Measurements from ENCODE around the gene ANGEL2. TPM values are rescaled to one million over a fixed set of nuclear protein-coding genes. Genes with fewer than 3 reads are reported as not detected.
A peak's percentile ranks its signal among the peaks of the same experiment; 100 is the strongest.
"Not testable (repeated sequence)": the region's sequence is repeated elsewhere in the genome, so short reads cannot be mapped to it uniquely, and the experiment has no call there.

ANGEL2 gene
- total RNA-seq, 1 experiment from 2014 or later, result 57.4 TPM

- no peak overlapping the region for H3K4me3 ChIP-seq (ENCODE audit: insufficient read depth, low read depth, low read length)
- H3K27me3 ChIP-seq (ENCODE audit: control insufficient read depth, insufficient read depth, low read length), result no peaks in the 10 kb centered on the region
- peaks cover 83% of the 10 kb centered on the region for H3K36me3 ChIP-seq (replicated peaks; ENCODE audit: control insufficient read depth, insufficient read depth, low read length)
- no peak for DNase-seq
Observed at GRCh38 chr1:212973899-212974298, 41.8 kb downstream of the ANGEL2 start.

- Histone ChIP-seq H3K27me3 (ENCODE audit: control insufficient read depth, insufficient read depth, low read length) (no peaks in the 10 kb centered on the region), H3K36me3 (replicated peaks; ENCODE audit: control insufficient read depth, insufficient read depth, low read length) (peaks cover 82% of the 10 kb centered on the region), H3K4me3 (ENCODE audit: insufficient read depth, low read depth, low read length) (no peak overlapping the region)
- no peak for DNase-seq
Observed at GRCh38 chr1:212973426-212973825, 42.2 kb downstream of the ANGEL2 start.

GRCh38 chr1:212971312-212971711 is 44.4 kb downstream of the ANGEL2 start:
- Histone ChIP-seq H3K4me3 (ENCODE audit: insufficient read depth, low read depth, low read length) (no peak overlapping the region), H3K27me3 (ENCODE audit: control insufficient read depth, insufficient read depth, low read length) (no peaks in the 10 kb centered on the region), H3K36me3 (replicated peaks; ENCODE audit: control insufficient read depth, insufficient read depth, low read length) (peaks cover 81% of the 10 kb centered on the region)
- no peak for DNase-seq

- no peak for DNase-seq
- no peak overlapping the region for H3K4me3 ChIP-seq (ENCODE audit: insufficient read depth, low read depth, low read length)
- peaks cover 77% of the 10 kb centered on the region for H3K36me3 ChIP-seq (replicated peaks; ENCODE audit: control insufficient read depth, insufficient read depth, low read length)
- no peaks in the 10 kb centered on the region for H3K27me3 ChIP-seq (ENCODE audit: control insufficient read depth, insufficient read depth, low read length)
Observed at GRCh38 chr1:212970085-212970484, 45.6 kb downstream of the ANGEL2 start.

- Histone ChIP-seq H3K36me3 (replicated peaks; ENCODE audit: control insufficient read depth, insufficient read depth, low read length) (peaks cover 70% of the 10 kb centered on the region), H3K4me3 (ENCODE audit: insufficient read depth, low read depth, low read length) (no peak overlapping the region), H3K27me3 (ENCODE audit: control insufficient read depth, insufficient read depth, low read length) (no peaks in the 10 kb centered on the region)
- no peak for DNase-seq
Observed at GRCh38 chr1:212968368-212968863, 47.3 kb downstream of the ANGEL2 start.

GRCh38 chr1:212967801-212968200 is 47.9 kb downstream of the ANGEL2 start:
- peaks cover 70% of the 10 kb centered on the region for H3K36me3 ChIP-seq (replicated peaks; ENCODE audit: control insufficient read depth, insufficient read depth, low read length)
- peak; percentile 86 for DNase-seq
- H3K4me3 ChIP-seq (ENCODE audit: insufficient read depth, low read depth, low read length), result no peak overlapping the region
- no peaks in the 10 kb centered on the region for H3K27me3 ChIP-seq (ENCODE audit: control insufficient read depth, insufficient read depth, low read length)

- no peak for DNase-seq
- Histone ChIP-seq H3K27me3 (ENCODE audit: control insufficient read depth, insufficient read depth, low read length) (no peaks in the 10 kb centered on the region), H3K36me3 (replicated peaks; ENCODE audit: control insufficient read depth, insufficient read depth, low read length) (peaks cover 68% of the 10 kb centered on the region), H3K4me3 (ENCODE audit: insufficient read depth, low read depth, low read length) (no peak overlapping the region)
Observed at GRCh38 chr1:212966616-212967015, 49.1 kb downstream of the ANGEL2 start.

- H3K36me3 ChIP-seq (replicated peaks; ENCODE audit: control insufficient read depth, insufficient read depth, low read length), result peaks cover 69% of the 10 kb centered on the region
- DNase-seq; H3K4me3 ChIP-seq (ENCODE audit: insufficient read depth, low read depth, low read length); H3K27me3 ChIP-seq (ENCODE audit: control insufficient read depth, insufficient read depth, low read length): not testable (repeated sequence)
Observed at GRCh38 chr1:212964993-212965392, 50.7 kb downstream of the ANGEL2 start.

GRCh38 chr1:212964102-212964501 is 51.6 kb downstream of the ANGEL2 start:
- Histone ChIP-seq H3K4me3 (ENCODE audit: insufficient read depth, low read depth, low read length) (no peak overlapping the region), H3K36me3 (replicated peaks; ENCODE audit: control insufficient read depth, insufficient read depth, low read length) (peaks cover 70% of the 10 kb centered on the region), H3K27me3 (ENCODE audit: control insufficient read depth, insufficient read depth, low read length) (no peaks in the 10 kb centered on the region)
- DNase-seq, result no peak

GRCh38 chr1:212962509-212962908 is 53.2 kb downstream of the ANGEL2 start:
- Histone ChIP-seq H3K27me3 (ENCODE audit: control insufficient read depth, insufficient read depth, low read length) (no peaks in the 10 kb centered on the region), H3K4me3 (ENCODE audit: insufficient read depth, low read depth, low read length) (no peak overlapping the region), H3K36me3 (replicated peaks; ENCODE audit: control insufficient read depth, insufficient read depth, low read length) (peaks cover 72% of the 10 kb centered on the region)
- DNase-seq, result no peak

- Histone ChIP-seq H3K4me3 (ENCODE audit: insufficient read depth, low read depth, low read length) (no peak overlapping the region), H3K36me3 (replicated peaks; ENCODE audit: control insufficient read depth, insufficient read depth, low read length) (peaks cover 68% of the 10 kb centered on the region), H3K27me3 (ENCODE audit: control insufficient read depth, insufficient read depth, low read length) (no peaks in the 10 kb centered on the region)
- DNase-seq, result no peak
Observed at GRCh38 chr1:212960932-212961331, 54.7 kb downstream of the ANGEL2 start.

- H3K4me3 ChIP-seq (ENCODE audit: insufficient read depth, low read depth, low read length), result no peak overlapping the region
- DNase-seq, result no peak
- no peaks in the 10 kb centered on the region for H3K27me3 ChIP-seq (ENCODE audit: control insufficient read depth, insufficient read depth, low read length)
- peaks cover 70% of the 10 kb centered on the region for H3K36me3 ChIP-seq (replicated peaks; ENCODE audit: control insufficient read depth, insufficient read depth, low read length)
Observed at GRCh38 chr1:212959266-212960220, 56.1 kb downstream of the ANGEL2 start.

- Histone ChIP-seq H3K36me3 (replicated peaks; ENCODE audit: control insufficient read depth, insufficient read depth, low read length) (peaks cover 64% of the 10 kb centered on the region), H3K27me3 (ENCODE audit: control insufficient read depth, insufficient read depth, low read length) (no peaks in the 10 kb centered on the region), H3K4me3 (ENCODE audit: insufficient read depth, low read depth, low read length) (no peak overlapping the region)
- no peak for DNase-seq
Observed at GRCh38 chr1:212958175-212958574, 57.5 kb downstream of the ANGEL2 start.

GRCh38 chr1:212957546-212957945 is 58.1 kb downstream of the ANGEL2 start:
- DNase-seq, result no peak
- Histone ChIP-seq H3K27me3 (ENCODE audit: control insufficient read depth, insufficient read depth, low read length) (no peaks in the 10 kb centered on the region), H3K36me3 (replicated peaks; ENCODE audit: control insufficient read depth, insufficient read depth, low read length) (peaks cover 63% of the 10 kb centered on the region), H3K4me3 (ENCODE audit: insufficient read depth, low read depth, low read length) (no peak overlapping the region)

GRCh38 chr1:212955961-212956620 is 59.6 kb downstream of the ANGEL2 start:
- H3K27me3 ChIP-seq (ENCODE audit: control insufficient read depth, insufficient read depth, low read length), result peaks cover 2% of the 10 kb centered on the region; the same call in 1 of the 2 replicates
- peaks cover 58% of the 10 kb centered on the region for H3K36me3 ChIP-seq (replicated peaks; ENCODE audit: control insufficient read depth, insufficient read depth, low read length)
- no peak overlapping the region for H3K4me3 ChIP-seq (ENCODE audit: insufficient read depth, low read depth, low read length)
- no peak for DNase-seq
